Urinary bladder (tissue), 4 donors: Measurements from ENCODE around the gene ZFR2. TPM values are rescaled to one million over a fixed set of nuclear protein-coding genes. Genes with fewer than 3 reads are reported as not detected.
"Not testable (repeated sequence)": the region's sequence is repeated elsewhere in the genome, so short reads cannot be mapped to it uniquely, and the experiment has no call there.

Source experiments
- DNase-seq: peaks from one replicate; pipeline ENCODE4 v3.0.0-alpha.2; 2015; ENCODE audit errors: extremely low spot score
- H3K27ac ChIP-seq: one replicate; pipeline ENCODE4 v1.5.1; 2013; ENCODE audit warnings: low read depth, mild to moderate bottlenecking, moderate library complexity
- H3K36me3 ChIP-seq: one replicate; pipeline ENCODE4 v1.6.1; 2013; ENCODE audit warnings: mild to moderate bottlenecking, moderate library complexity; ENCODE audit not compliant: insufficient read depth
- H3K4me1 ChIP-seq: one replicate; pipeline ENCODE4 v1.6.1; 2013; ENCODE audit warnings: mild to moderate bottlenecking, moderate library complexity; ENCODE audit not compliant: insufficient read depth
- H3K4me3 ChIP-seq: one replicate; pipeline ENCODE4 v1.5.1; 2013; ENCODE audit warnings: low read depth, low read length
- WGBS: extraction: QIAGEN DNeasy Blood & Tissue Kit; methylation state at CpG from one replicate; pipeline ENCODE4 v1.1.7; 2013; 5-methylcytosine and 5-hydroxymethylcytosine counted together
- polyA plus RNA-seq: library from polyadenylated mRNA; stranded (reverse); fragments of 200-250 nt; gene quantifications from one replicate; pipeline ENCODE4 v1.2.3, GENCODE V29; 2013
- total RNA-seq: library from RNA; depleted of rRNA; stranded (reverse); fragments of >200 nt; gene quantifications from one replicate; pipeline ENCODE4 v1.2.3, GENCODE V29; 2014
- donor health status: healthy with polysubstance abuse.
- donor health status: healthy.

The ZFR2 gene
- total and polyA plus RNA-seq, 2 donors = 0.38 TPM; not detected in 1

DNA sequence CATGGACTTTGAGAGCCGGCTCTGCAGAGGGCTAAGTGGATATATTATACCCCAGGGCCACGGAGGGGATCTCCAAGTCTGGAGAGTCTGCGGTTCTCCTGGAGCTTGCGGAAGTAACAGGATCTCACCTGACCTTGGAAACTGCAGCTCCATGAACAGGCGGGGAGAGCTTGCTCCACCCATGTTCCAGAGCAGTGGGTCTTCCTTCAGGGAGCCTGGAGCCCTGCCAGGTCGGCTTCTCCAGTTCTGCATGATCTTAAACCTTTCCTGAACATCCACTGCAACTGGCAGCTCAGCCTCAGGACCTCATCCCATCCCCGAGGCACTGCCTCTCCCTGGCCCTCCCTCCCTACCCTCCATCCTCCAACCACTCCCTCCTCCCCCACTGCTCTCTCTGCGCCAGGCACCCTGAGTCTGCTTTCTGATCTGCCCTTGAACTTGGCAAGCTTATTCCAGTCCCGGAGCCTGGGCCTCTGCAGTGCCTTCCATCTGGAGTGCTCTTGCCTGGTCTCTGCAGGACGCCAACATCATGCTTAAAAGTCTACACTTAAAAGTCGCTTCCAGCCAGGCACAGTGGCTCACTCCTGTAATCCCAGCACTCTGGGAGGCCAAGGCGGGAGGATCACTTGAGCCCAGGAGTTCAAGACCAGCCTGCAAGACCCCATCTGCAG is 24.8 kb upstream of the ZFR2 start:
- no peak for DNase-seq
- WGBS = 62% methylated on average over 12 of the region's 12 CpGs
- no peaks in the 10 kb centered on the region for H3K36me3 ChIP-seq
- H3K4me3 ChIP-seq = no peak overlapping the region
- H3K27ac ChIP-seq = no peak overlapping the region
- H3K4me1 ChIP-seq = no peaks in the 10 kb centered on the region

DNA sequence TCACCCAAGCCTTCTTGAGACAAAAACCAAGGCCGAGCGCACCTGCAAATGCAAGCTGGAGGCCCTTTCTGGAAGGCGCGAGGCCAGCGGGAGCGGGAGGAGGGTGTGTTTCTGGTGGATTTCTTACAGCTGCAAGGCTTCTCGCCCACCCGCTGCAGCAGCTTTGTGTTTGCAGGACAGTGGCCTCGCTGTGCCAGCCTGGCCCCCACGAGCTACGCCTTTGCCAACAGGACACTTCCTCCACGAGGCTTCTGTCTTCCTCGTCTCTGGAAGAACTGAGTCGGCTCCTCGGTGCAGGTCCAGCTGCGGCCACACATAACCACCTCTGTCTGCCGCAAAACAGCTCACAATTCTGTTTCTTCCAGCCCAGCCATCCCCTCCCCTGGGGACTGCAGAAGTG is 21.8 kb upstream of the ZFR2 start:
- Histone ChIP-seq H3K4me3 (no peak overlapping the region), H3K36me3 (no peaks in the 10 kb centered on the region), H3K4me1 (no peaks in the 10 kb centered on the region), H3K27ac (no peak overlapping the region)
- 77% methylated on average over 17 of the region's 17 CpGs for WGBS
- DNase-seq = no peak

DNA sequence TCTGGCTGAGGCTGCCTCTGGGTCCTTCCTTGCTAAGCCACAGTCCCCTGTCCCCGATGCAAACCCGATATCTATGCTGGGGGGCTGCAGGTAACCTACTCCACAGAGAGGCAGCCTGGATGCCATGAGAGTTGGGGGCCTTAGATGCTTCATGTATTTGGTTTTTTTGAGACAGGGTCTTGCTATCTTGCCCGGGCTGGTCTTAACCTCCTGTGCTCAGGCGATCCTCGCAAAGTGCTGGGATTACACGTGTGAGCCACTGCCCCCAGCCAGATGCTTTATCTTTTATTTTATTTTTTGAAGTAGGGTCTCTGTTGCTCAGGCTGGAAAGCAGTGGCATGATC is 13.2 kb upstream of the ZFR2 start:
- H3K4me3 ChIP-seq = no peak overlapping the region
- no peaks in the 10 kb centered on the region for H3K36me3 ChIP-seq
- no peak overlapping the region for H3K27ac ChIP-seq
- 14% methylated on average over 6 of the region's 6 CpGs for WGBS
- no peaks in the 10 kb centered on the region for H3K4me1 ChIP-seq
- no peak for DNase-seq

DNA sequence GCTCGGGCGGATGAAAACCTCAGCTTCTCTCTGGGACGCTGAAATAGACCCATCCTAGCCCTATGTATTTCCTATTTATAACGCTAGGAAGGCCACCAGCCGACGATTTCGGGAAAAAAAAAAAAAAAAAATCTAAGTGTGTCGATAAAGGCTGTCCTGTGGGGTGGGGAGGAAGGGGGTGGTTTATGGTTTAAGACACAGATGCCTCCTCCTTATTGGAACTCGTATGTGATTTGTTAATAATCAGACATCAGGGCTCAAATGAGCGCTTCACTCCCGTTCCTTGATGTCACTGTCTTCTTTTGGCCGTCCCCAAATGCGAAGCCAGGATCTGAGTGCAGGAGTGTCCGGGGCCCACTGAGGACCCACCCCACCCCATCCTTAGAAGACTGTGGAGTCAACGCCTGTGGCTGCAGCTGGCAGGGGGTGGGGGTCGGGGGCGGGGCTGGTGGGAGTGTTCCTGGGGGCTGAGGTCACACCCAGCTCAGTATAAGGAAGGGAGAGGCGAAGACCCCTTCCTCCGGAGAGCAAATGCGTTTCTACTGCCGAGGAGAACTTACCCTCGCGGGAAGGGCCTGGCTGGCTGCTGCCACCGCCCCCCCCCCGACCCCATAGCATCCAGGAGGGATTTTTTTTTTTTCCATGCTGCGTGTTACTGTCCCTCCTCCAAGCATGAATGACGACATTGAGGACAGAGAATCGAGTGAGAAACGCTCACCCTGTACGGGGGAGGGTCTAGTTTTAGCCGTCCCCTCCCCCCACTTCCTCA is 12.6 kb upstream of the ZFR2 start:
- Histone ChIP-seq H3K4me1 (no peaks in the 10 kb centered on the region), H3K27ac (no peak overlapping the region), H3K36me3 (no peaks in the 10 kb centered on the region), H3K4me3 (no peak overlapping the region)
- WGBS = 2% methylated on average over 31 of the region's 31 CpGs
- no peak for DNase-seq

DNA sequence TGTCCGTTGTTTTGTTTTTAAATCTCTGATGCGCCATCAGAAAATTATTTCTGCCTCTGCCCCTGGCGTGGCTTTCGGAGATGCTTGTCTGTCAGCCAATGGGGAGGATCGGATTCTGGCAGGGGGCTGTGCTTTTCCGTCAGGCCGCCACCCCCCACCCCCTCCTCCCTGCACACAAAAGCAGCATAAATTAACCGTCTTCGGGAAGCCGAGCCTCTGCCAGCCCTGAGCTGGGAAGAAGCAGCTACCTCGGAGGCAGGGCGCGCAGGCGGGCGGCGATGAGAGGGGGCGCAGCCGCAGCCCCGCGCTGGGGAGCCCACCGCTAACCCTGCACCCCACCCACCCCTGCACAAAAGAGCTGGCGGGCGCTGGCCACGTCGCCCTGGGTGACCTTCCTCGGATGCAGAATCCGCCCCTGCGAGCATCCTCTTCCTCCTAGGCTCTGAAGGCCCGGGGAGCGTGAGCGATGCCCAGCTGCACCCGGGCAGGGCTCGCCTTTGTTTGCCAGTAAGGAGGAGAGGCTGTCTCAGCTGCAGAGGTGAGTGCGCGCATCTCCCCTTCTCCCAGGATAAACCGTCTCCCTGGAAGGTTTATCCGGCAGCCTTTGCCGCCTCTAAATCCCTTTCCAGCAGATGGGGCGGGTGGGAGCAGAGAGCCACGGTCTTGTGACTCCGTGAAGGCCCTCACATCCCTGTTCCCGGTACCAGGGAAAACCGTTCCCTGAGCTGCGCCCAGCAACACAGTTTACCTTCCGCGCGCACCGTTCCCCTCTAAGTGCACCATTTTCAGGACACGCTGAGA is 11.8 kb upstream of the ZFR2 start, which contains the start of gene ATCAY:
Gene ATCAY (plus strand): TSS at position 215 of the 801 bp plus-strand sequence. CDS start 5,083 bp downstream, outside the sequence.
- Histone ChIP-seq H3K27ac (no peak within 1 kb of the TSS), H3K4me3 (no peak within 1 kb of the TSS), H3K4me1 (no peaks in the 10 kb centered on the region), H3K36me3 (no peaks in the 10 kb centered on the region)
- DNase-seq = no peak
- WGBS = 1% methylated on average over 49 of the region's 49 CpGs

DNA sequence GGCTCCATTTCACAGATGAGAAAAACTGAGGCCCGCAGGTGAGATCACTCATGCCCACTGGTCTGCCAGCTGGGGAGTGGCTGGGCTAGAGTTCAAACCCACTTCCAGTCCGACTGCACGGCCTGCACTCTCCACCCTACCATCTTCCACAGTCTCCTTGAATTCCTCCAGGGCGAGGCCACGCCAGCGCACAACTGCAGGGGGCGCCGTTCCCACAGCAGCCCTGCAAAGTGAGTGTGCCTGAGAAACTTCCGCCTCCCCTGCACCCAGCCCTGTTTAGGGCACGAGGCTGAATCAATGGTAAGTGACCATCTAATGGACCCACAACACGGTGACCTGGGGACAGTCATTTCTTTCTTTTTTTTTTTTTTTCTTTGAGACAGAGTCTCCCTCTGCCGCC is 10.8 kb upstream of the ZFR2 start:
- no peak for DNase-seq
- no peak overlapping the region for H3K27ac ChIP-seq
- no peak overlapping the region for H3K4me3 ChIP-seq
- no peaks in the 10 kb centered on the region for H3K36me3 ChIP-seq
- H3K4me1 ChIP-seq = no peaks in the 10 kb centered on the region
- WGBS = 61% methylated on average over 12 of the region's 12 CpGs

DNA sequence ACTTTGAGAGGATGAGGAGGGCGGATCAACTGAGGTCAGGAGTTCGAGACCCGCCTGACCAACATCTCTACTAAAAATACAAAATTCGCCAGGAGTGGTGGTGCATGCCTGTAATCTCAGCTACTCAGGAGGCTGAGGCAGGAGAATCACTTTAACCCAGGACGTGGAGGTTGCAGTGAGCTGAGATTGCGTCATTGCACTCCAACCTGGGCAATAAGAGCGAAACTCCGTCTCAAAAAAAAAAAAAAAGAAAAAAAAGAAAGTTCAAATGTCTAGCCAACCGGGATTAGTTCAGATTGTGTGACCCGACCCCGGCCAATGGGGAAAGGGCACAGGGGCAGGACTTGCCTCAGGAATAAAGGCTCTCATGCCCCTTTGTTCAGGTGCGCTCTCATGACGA is 5.9 kb upstream of the ZFR2 start:
- not testable (repeated sequence) for H3K4me3 ChIP-seq, H3K36me3 ChIP-seq, H3K27ac ChIP-seq, DNase-seq, H3K4me1 ChIP-seq
- WGBS = 77% methylated on average over 13 of the region's 13 CpGs

DNA sequence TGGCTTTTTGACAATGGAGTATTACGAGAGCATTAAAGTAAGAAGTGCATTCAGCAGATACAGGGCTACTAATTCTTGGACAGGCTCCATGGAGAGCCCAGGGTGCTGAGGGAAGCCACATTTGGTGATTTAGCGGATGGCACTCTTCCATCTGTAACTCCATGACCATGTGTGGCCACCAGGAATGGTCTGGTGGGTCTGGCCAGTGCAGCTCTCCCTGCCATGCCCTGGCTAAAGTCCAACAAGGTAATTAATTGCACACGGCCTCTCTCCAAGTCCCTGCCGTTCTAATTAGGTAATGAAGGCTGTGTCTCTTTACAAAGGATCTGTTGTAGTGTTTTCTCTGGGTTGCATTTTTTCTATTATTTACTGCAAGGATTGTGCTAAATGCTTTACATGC is 4.3 kb upstream of the ZFR2 start:
- H3K4me3 ChIP-seq = no peak overlapping the region
- WGBS = 52% methylated on average over 4 of the region's 4 CpGs

DNA sequence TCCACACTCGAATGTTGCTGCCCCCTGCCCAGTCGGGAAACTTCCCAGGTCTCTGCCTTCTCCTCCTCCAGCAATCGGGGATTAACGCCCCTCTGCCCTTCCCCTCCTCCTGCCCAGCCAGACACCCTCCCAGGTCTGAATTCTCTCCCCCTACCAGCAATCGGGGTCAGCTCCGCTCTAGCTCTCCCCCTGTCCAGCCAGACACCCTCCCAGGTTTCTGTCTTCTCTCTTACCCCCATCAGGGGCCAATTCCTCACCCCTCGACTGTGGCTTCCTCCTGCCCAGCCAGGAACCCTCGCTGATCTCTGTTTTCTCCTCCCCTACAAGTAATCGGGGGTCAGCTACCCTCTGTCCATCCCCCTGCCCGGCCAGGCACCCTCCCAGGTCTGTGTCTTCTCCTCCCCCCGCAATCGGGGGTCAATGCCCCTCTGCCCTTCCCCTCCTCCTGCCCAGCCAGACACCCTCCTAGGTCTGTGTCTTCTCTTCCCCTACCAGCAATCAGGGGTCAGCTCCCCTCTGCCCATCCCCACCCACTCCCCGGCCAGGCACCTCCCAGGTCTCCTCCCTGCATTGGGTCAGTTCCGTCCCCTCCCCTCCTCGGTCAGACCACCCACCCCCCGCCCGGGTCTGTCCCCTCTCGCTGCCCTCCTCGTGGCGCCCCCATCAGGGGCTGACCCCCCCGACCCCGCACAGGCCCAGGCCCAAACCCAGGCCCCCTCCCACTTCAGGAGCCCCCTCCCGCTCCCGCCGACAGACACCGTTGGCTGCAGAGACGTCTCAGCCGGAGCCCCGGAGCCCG is 668 bp downstream of the ZFR2 start:
- WGBS = 6% methylated on average over 30 of the region's 30 CpGs
- Histone ChIP-seq H3K4me3 (no peak overlapping the region), H3K27ac (no peak overlapping the region), H3K4me1 (no peaks in the 10 kb centered on the region), H3K36me3 (no peaks in the 10 kb centered on the region)
- DNase-seq = no peak

More for the DNA sequence above, 4.3 kb upstream of the ZFR2 start:
- Histone ChIP-seq H3K4me1 (no peaks in the 10 kb centered on the region), H3K36me3 (no peaks in the 10 kb centered on the region), H3K27ac (no peak overlapping the region)
- no peak for DNase-seq

DNA sequence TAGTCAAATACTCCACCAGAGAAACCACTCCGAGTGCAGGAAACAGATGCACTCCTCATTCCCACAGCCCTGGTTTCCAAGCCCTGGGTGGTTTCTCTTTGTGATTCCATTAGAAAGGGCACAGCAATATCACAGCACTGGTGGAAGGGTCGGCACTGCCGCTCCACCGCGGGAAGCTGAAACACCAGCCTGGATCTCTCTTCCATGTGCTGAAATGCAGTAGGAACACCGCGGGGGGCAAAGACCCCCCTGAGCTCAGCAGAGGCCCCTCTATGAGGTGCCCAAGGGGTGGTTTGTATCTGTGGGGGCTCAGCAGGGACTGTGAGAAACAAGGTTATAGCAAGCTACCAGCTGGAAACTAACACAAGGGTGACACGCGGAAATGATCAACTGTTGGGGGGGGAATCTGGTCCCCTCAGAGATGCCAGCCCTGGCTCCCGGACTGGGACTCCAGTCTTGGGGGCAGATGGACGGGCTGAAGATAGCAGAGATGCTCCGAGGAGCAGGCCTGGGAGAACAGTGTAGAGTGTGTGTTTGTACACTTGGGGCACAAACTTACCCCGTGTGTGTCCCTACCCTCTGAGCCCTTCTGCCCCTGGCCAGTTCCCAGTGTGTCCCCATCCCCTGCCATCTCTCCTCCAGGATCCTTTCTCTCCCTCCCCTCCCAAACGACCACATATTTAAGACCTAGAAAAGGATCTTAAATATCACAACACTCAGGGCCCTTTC is 1.8 kb downstream of the ZFR2 start:
- H3K4me1 ChIP-seq = no peaks in the 10 kb centered on the region
- WGBS = 52% methylated on average over 14 of the region's 14 CpGs
- DNase-seq = no peak
- H3K27ac ChIP-seq = no peak overlapping the region
- no peaks in the 10 kb centered on the region for H3K36me3 ChIP-seq
- H3K4me3 ChIP-seq = no peak overlapping the region

DNA sequence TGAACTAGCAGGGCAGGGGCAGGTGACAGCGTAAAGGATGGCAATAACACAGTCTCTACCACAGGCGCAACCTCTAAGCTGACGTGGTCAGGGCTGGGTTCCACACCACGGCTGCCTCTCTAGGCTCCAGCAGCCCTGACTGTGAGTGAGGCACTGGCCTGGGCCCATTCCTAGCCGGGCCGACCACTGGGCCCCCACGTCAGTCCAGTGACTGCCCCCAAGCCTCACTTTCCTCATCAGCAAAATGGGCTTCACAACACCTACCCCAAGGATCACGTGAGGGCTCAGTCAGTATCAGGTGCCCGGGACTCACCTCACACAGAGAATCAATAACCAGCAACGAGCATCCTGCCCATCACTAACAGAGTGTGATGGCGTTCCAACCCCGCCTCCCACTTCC is 5.2 kb downstream of the ZFR2 start:
- WGBS = 80% methylated on average over 12 of the region's 12 CpGs
- Histone ChIP-seq H3K4me3 (no peak overlapping the region), H3K36me3 (no peaks in the 10 kb centered on the region), H3K4me1 (no peaks in the 10 kb centered on the region), H3K27ac (no peak overlapping the region)
- no peak for DNase-seq

DNA sequence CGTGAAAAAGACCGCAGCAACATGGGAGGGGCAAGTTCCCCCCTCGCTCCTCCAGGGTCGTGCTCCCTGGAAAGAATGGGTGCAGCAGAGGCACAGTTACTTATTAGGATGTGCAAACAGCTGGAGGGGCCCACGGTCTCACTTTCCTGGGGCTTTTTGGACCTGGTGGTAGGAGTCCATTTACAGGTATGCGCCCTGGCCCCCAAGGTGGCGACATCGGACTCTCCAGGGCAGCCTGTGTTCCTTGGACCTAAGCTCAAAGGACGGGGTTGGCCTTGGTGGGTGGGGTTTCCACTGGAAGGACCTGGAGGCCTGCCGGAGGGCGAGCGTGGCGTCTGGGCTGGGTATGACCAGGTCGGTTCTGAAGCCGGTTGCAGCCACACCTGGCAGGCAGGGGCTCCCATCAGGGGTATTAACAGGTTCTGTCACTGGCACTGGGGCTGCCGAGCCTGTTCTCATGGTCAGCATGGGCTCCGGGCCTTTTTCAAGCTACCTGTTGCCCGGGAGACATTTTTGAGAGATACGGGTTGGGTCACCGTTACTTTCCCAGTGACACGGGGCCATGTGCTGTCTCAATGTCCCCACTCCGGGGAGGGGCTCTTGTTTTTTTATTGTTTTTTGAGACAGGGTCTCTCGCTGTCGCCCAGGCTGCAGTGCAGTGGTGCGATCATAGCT is 5.9 kb downstream of the ZFR2 start:
- 81% methylated on average over 25 of the region's 25 CpGs for WGBS
- H3K27ac ChIP-seq = no peak overlapping the region
- H3K4me3 ChIP-seq = no peak overlapping the region
- no peak for DNase-seq
- no peaks in the 10 kb centered on the region for H3K36me3 ChIP-seq
- H3K4me1 ChIP-seq = no peaks in the 10 kb centered on the region
